Measurements from ENCODE around the gene RNF111. TPM values are rescaled to one million over a fixed set of nuclear protein-coding genes. Genes with fewer than 3 reads are reported as not detected.

Gene RNF111
- total and polyA plus RNA-seq, 10 of the 15 experiments (the other 5 are each of a cell fraction or from before 2014, with no cell fraction given): 8.6 to 34.7 (median 15.7) TPM

- TF ChIP-seq BACH1 (IDR thresholded peaks at IDR 0.05; ENCODE audit: borderline replicate concordance) (no peak), SUPT20H (IDR thresholded peaks at IDR 0.05; ENCODE audit: borderline replicate concordance, control insufficient read depth, low read depth, low read length) (no peak), RELA (IDR thresholded peaks at IDR 0.05; ENCODE audit: borderline replicate concordance, partially characterized antibody) (no peak), HSF1 (IDR thresholded peaks at IDR 0.05; ENCODE audit: low read depth, low read length) (no peak), WRNIP1 (IDR thresholded peaks at IDR 0.05; ENCODE audit: borderline replicate concordance, low read depth, low read length) (no peak), BHLHE40 (IDR thresholded peaks at IDR 0.05; ENCODE audit: borderline replicate concordance in 1 of 2, low read depth in 2 of 2, low read length in 1 of 2) (no peak), IRF5 (IDR thresholded peaks at IDR 0.05; ENCODE audit: borderline replicate concordance) (no peak)
These were observed 38.7 kb downstream of the RNF111 start (continued) for GRCh38 chr15:59026207-59026606.

- CTCF ChIA-PET: no interaction called here
- intact Hi-C loops (cut with micrococcal nuclease; ENCODE audit: unreplicated experiment): no loop called here
- no peak for TF ChIP-seq ZBTB11 (CRISPR knock-in tag; IDR thresholded peaks at IDR 0.05)
- 0 out of 2 replicates have a peak, but pooled peaks have one; percentile 7 for TF ChIP-seq JUNB (IDR thresholded peaks at IDR 0.05)
These were observed 41.0 kb downstream of the RNF111 start for GRCh38 chr15:59028387-59028955.

More at GRCh38 chr15:59028387-59028955, 41.0 kb downstream of the RNF111 start:
- peaks cover 1 to 21% of the 10 kb centered on the region in 2 experiments for H3K36me3 ChIP-seq (ENCODE audit: control insufficient read depth in 2 of 2, insufficient read depth in 2 of 2, low read length in 1 of 2)
- no peak overlapping the region for H2AFZ ChIP-seq (ENCODE audit: control insufficient read depth, low read depth, low read length)
- no peaks in the 10 kb centered on the region; the same call in 2 of the 3 replicates for H3K9me3 ChIP-seq (replicated peaks; ENCODE audit: control insufficient read depth, insufficient read depth, low read length)
- peaks cover 8% of the 10 kb centered on the region for H3K79me2 ChIP-seq (ENCODE audit: control insufficient read depth, insufficient read depth, low read length)
- H3K9ac ChIP-seq (ENCODE audit: control insufficient read depth, insufficient read depth, low read length): no peak overlapping the region
- in situ Hi-C loops (cut with MboI): no loop called here
- no peak overlapping the region for H3K4me2 ChIP-seq (ENCODE audit: control insufficient read depth, insufficient read depth)
- ChIA-PET POLR2A (no interaction called here), SMC1A (ENCODE audit: uncharacterized antibody, unreplicated experiment) (interaction anchor here (1.2 kb wide), 1 partner anchor 22 kb away, joined by 3 read pairs; no protein-coding TSS in a partner anchor), RAD21 (ENCODE audit: unreplicated experiment) (no interaction called here)
- ATAC-seq: no peak
- no peak overlapping the region for H3K4me3 ChIP-seq
- no TSS peak for BruUV-seq (replicated peaks)
- 98% methylated on average over 4 of the region's 4 CpGs for WGBS (ENCODE audit: insufficient coverage, insufficient replicate concordance, low lambda C conversion rate, missing lambda C conversion rate)
- no peaks in the 10 kb centered on the region for H4K20me1 ChIP-seq (ENCODE audit: control insufficient read depth, insufficient read depth)
- H3K4me1 ChIP-seq (ENCODE audit: control insufficient read depth, insufficient read depth, low read length): no peaks in the 10 kb centered on the region
- no peak overlapping the region for H3K27ac ChIP-seq (ENCODE audit: control insufficient read depth, insufficient read depth)
- H3K27me3 ChIP-seq (replicated peaks in 1 of 2; ENCODE audit: control insufficient read depth in 2 of 2, insufficient read depth in 2 of 2, low read length in 1 of 2): no peaks in the 10 kb centered on the region
- FAIRE-seq: peak; percentile 13
- no peak for DNase-seq (ENCODE audit: low read depth, low spot score)

Measured in GM12878 (cell line).